Chondrocyte (in vitro differentiated cells): ENCODE results near the gene DELE1. TPM values are rescaled to one million over a fixed set of nuclear protein-coding genes. Genes with fewer than 3 reads are reported as not detected.

Source experiments
- DNase-seq: peaks from one replicate; pipeline ENCODE4 v3.0.0; 2021; ENCODE audit warnings: mixed read lengths, low spot score
- H3K27ac Mint-ChIP-seq: one replicate; pipeline ENCODE4 v1.8.0; 2021; ENCODE audit warnings: mild to moderate bottlenecking, moderate library complexity, mixed read lengths; ENCODE audit not compliant: unreplicated experiment
- H3K27me3 Mint-ChIP-seq: 2 replicates; pipeline ENCODE4 v1.8.0; 2021; ENCODE audit warnings: low read depth, mixed read lengths
- H3K36me3 Mint-ChIP-seq: 2 replicates; pipeline ENCODE4 v1.8.0; 2021; ENCODE audit warnings: low read depth, mixed read lengths
- H3K4me1 Mint-ChIP-seq: 2 replicates; pipeline ENCODE4 v1.8.0; 2021; ENCODE audit warnings: low read depth, mild to moderate bottlenecking, mixed read lengths
- H3K4me3 Mint-ChIP-seq: one replicate; pipeline ENCODE4 v1.8.0; 2021; ENCODE audit warnings: mild to moderate bottlenecking, moderate library complexity, mixed read lengths; ENCODE audit not compliant: unreplicated experiment
- H3K9me3 Mint-ChIP-seq: 2 replicates; pipeline ENCODE4 v1.8.0; 2021; ENCODE audit warnings: low read depth, mixed read lengths
- CTCF ChIP-seq: fragments of 200-600 bp; sonication (generic); IDR thresholded peaks from 2 replicates; pipeline ENCODE4 v1.5.0; 2021; ENCODE audit warnings: antibody characterized with exemption, mild to moderate bottlenecking, moderate library complexity
- total RNA-seq: library from RNA; stranded (reverse); gene quantifications from 3 replicates; pipeline ENCODE4 v1.2.1, GENCODE V29; 2021

DELE1 gene
- total RNA-seq, 1 donor from 2014 or later = 43.8 TPM

DNA sequence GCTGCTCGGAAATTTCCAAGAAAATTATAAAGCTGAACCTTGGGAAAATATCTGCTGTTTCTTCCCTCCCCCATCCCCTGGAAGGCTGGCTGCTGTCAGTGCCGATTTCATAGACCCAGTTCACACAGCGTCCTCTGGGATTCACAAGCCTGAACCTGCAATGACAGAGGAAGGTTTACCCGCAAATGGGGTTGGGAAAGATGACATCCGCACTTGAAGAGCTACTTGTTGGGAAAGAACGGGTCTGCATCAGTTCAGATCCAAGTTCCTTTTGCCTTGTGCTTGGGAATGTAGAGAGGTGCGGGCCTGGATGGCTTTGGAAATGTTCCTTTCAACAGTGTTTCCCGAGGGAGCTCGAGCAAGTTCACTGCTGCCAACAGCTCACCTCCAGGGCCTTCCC, 20.4 kb downstream of the DELE1 start:
- Mint-ChIP-seq H3K9me3 (no peaks in the 10 kb centered on the region), H3K36me3 (peaks cover 9% of the 10 kb centered on the region), H3K27me3 (no peaks in the 10 kb centered on the region), H3K4me1 (peaks cover 23% of the 10 kb centered on the region), H3K4me3 (no peak overlapping the region), H3K27ac (no peak overlapping the region)
- no peak for TF ChIP-seq CTCF
- DNase-seq = no peak

- Mint-ChIP-seq H3K27ac (no peak overlapping the region), H3K9me3 (no peaks in the 10 kb centered on the region), H3K27me3 (no peaks in the 10 kb centered on the region), H3K36me3 (peaks cover 2% of the 10 kb centered on the region), H3K4me1 (peaks cover 21% of the 10 kb centered on the region), H3K4me3 (no peak overlapping the region)
- no peak for DNase-seq
- TF ChIP-seq CTCF = no peak
Observed at GRCh38 chr5:141945511-141946051, 21.9 kb downstream of the DELE1 start.

GRCh38 chr5:141947316-141947715, 23.6 kb downstream of the DELE1 start:
- Mint-ChIP-seq H3K36me3 (no peaks in the 10 kb centered on the region), H3K9me3 (no peaks in the 10 kb centered on the region), H3K27me3 (peaks cover 8% of the 10 kb centered on the region), H3K4me1 (peaks cover 6% of the 10 kb centered on the region), H3K27ac (no peak overlapping the region), H3K4me3 (no peak overlapping the region)
- no peak for DNase-seq
- TF ChIP-seq CTCF = no peak

- no peak for TF ChIP-seq CTCF
Observed at GRCh38 chr5:141948812-141949211, 25.1 kb downstream of the DELE1 start.

GRCh38 chr5:141949511-141949910, 25.8 kb downstream of the DELE1 start:
- DNase-seq = no peak
- no peaks in the 10 kb centered on the region for H3K36me3 Mint-ChIP-seq
- peaks cover 5% of the 10 kb centered on the region for H3K4me1 Mint-ChIP-seq

More at GRCh38 chr5:141948812-141949211, 25.1 kb downstream of the DELE1 start:
- no peak overlapping the region for H3K27ac Mint-ChIP-seq
- peaks cover 5% of the 10 kb centered on the region for H3K4me1 Mint-ChIP-seq
- H3K9me3 Mint-ChIP-seq = no peaks in the 10 kb centered on the region
- H3K4me3 Mint-ChIP-seq = no peak overlapping the region
- H3K27me3 Mint-ChIP-seq = peaks cover 8% of the 10 kb centered on the region
- no peak for DNase-seq
- H3K36me3 Mint-ChIP-seq = no peaks in the 10 kb centered on the region

More at GRCh38 chr5:141949511-141949910, 25.8 kb downstream of the DELE1 start:
- Mint-ChIP-seq H3K27me3 (peaks cover 8% of the 10 kb centered on the region), H3K9me3 (no peaks in the 10 kb centered on the region), H3K27ac (no peak overlapping the region), H3K4me3 (no peak overlapping the region)
- no peak for TF ChIP-seq CTCF
